MV-4-11 (cell line): ENCODE data around the gene RPP21.

Source experiments
- DNase-seq: peaks from one replicate; lab custom pipeline; 2025; lab: John Stamatoyannopoulos, UW

RPP21 gene

GRCh38 chr6:30344868-30345671 lies at the start of gene RPP21:
TSS of gene RPP21 (plus strand) at chr6:30345156. CDS start at chr6:30345172, 16 bp downstream.
- peak; percentile 60 for DNase-seq

GRCh38 chr6:30295837-30296236 lies 49.1 kb upstream of the RPP21 start:
- DNase-seq: no peak

GRCh38 chr6:30304002-30304401 lies 41.0 kb upstream of the RPP21 start:
- DNase-seq: no peak

GRCh38 chr6:30311101-30311500 lies 33.9 kb upstream of the RPP21 start:
- DNase-seq: no peak

GRCh38 chr6:30311671-30312070 lies 33.3 kb upstream of the RPP21 start:
- DNase-seq: peak; percentile 17

GRCh38 chr6:30312266-30312665 lies 32.7 kb upstream of the RPP21 start:
- DNase-seq: no peak

GRCh38 chr6:30312676-30313321 lies 32.2 kb upstream of the RPP21 start:
- DNase-seq: no peak

GRCh38 chr6:30315156-30315555 lies 29.8 kb upstream of the RPP21 start:
- DNase-seq: no peak

GRCh38 chr6:30317913-30318589 lies 26.9 kb upstream of the RPP21 start:
- DNase-seq: no peak

- no peak for DNase-seq
Observed at GRCh38 chr6:30319146-30319835, 25.7 kb upstream of the RPP21 start.

GRCh38 chr6:30321692-30322388 lies 23.1 kb upstream of the RPP21 start:
- DNase-seq: no peak

GRCh38 chr6:30322527-30323501 lies 22.1 kb upstream of the RPP21 start:
- no peak for DNase-seq

GRCh38 chr6:30323806-30324205 lies 21.1 kb upstream of the RPP21 start:
- no peak for DNase-seq

GRCh38 chr6:30325150-30325872 lies 19.6 kb upstream of the RPP21 start:
- peak; percentile 18 for DNase-seq

- peak; percentile 69 for DNase-seq
Observed at GRCh38 chr6:30325873-30326525, 19.0 kb upstream of the RPP21 start.

GRCh38 chr6:30326526-30327231 lies 18.3 kb upstream of the RPP21 start, which contains the start of gene TRIM39:
TSS of gene TRIM39 (plus strand) at chr6:30326927. CDS start at chr6:30329318, 2,391 bp downstream.
- DNase-seq: peak; percentile 69

- DNase-seq: no peak
Observed at GRCh38 chr6:30327232-30327746, 17.7 kb upstream of the RPP21 start.

GRCh38 chr6:30328397-30328796 lies 16.6 kb upstream of the RPP21 start:
- no peak for DNase-seq
